Astrocyte (in vitro differentiated cells and primary cell): ENCODE results near the gene FFAR3. TPM values are rescaled to one million over a fixed set of nuclear protein-coding genes. Genes with fewer than 3 reads are reported as not detected.

Source experiments
- DNase-seq: peaks from one replicate; pipeline ENCODE4 v3.0.0-alpha.2; 2010; ENCODE audit warnings: low read depth
- FAIRE-seq: peaks from 2 replicates; lab custom pipeline; 2011; peaks lifted over from hg19 to GRCh38; lab: Jason Lieb, UNC
- H2AFZ ChIP-seq: 2 replicates; pipeline ENCODE4 v1.6.0; 2012; ENCODE audit warnings: low read depth, low read length, inconsistent platforms
- H3K27ac ChIP-seq: 2 replicates; pipeline ENCODE4 v1.5.1; 2011; ENCODE audit warnings: low read depth, low read length, inconsistent platforms
- H3K27me3 ChIP-seq: 2 replicates; pipeline ENCODE4 v1.6.0; 2011; ENCODE audit warnings: low read length, inconsistent platforms; ENCODE audit not compliant: insufficient read depth
- H3K36me3 ChIP-seq: 2 replicates; pipeline ENCODE4 v1.5.1; 2011; ENCODE audit warnings: low read length, inconsistent platforms; ENCODE audit not compliant: insufficient read depth
- H3K4me1 ChIP-seq: 2 replicates; pipeline ENCODE4 v1.5.1; 2011; ENCODE audit warnings: low read length, inconsistent platforms; ENCODE audit not compliant: insufficient read depth
- H3K4me2 ChIP-seq: 2 replicates; pipeline ENCODE4 v1.6.0; 2012; ENCODE audit warnings: low read length, inconsistent platforms
- H3K4me3 ChIP-seq: 2 replicates; pipeline ENCODE4 v1.5.1; 2011; ENCODE audit warnings: low read depth, mild to moderate bottlenecking, low read length, inconsistent platforms; ENCODE audit not compliant: insufficient read depth
- H3K79me2 ChIP-seq: 2 replicates; pipeline ENCODE4 v1.6.0; 2012; ENCODE audit warnings: mild to moderate bottlenecking, low read length, inconsistent platforms; ENCODE audit not compliant: insufficient read depth
- H3K9ac ChIP-seq: 2 replicates; pipeline ENCODE4 v1.6.0; 2012; ENCODE audit warnings: mild to moderate bottlenecking, low read length, inconsistent platforms
- H3K9me3 ChIP-seq: 2 replicates; pipeline ENCODE4 v1.5.1; 2012; ENCODE audit warnings: low read depth, mild to moderate bottlenecking, low read length, inconsistent platforms; ENCODE audit not compliant: insufficient read depth
- H4K20me1 ChIP-seq: 2 replicates; pipeline ENCODE4 v1.6.0; 2012; ENCODE audit warnings: low read length, inconsistent platforms; ENCODE audit not compliant: insufficient read depth
- H3K27ac Mint-ChIP-seq: one replicate; pipeline ENCODE4 v1.8.0; 2021; ENCODE audit warnings: mild to moderate bottlenecking, mixed read lengths; ENCODE audit not compliant: unreplicated experiment
- H3K27me3 Mint-ChIP-seq: one replicate; pipeline ENCODE4 v1.8.0; 2021; ENCODE audit warnings: low read depth, mixed read lengths; ENCODE audit not compliant: unreplicated experiment
- H3K36me3 Mint-ChIP-seq: one replicate; pipeline ENCODE4 v1.8.0; 2021; ENCODE audit warnings: low read depth, mixed read lengths; ENCODE audit not compliant: unreplicated experiment
- H3K4me1 Mint-ChIP-seq: one replicate; pipeline ENCODE4 v1.8.0; 2021; ENCODE audit warnings: low read depth, mixed read lengths; ENCODE audit not compliant: unreplicated experiment
- H3K4me3 Mint-ChIP-seq: one replicate; pipeline ENCODE4 v1.8.0; 2021; ENCODE audit warnings: mild to moderate bottlenecking, moderate library complexity, mixed read lengths; ENCODE audit not compliant: unreplicated experiment
- H3K9me3 Mint-ChIP-seq: one replicate; pipeline ENCODE4 v1.8.0; 2021; ENCODE audit warnings: mild to moderate bottlenecking, mixed read lengths; ENCODE audit not compliant: unreplicated experiment
- EZH2 ChIP-seq: IDR thresholded peaks from 2 replicates; pipeline ENCODE4 v1.6.1; 2012; ENCODE audit warnings: mild to moderate bottlenecking, low read length, inconsistent platforms; ENCODE audit not compliant: insufficient read depth
- total RNA-seq: library from RNA; stranded (reverse); gene quantifications from 2 replicates; pipeline ENCODE4 v1.2.1, GENCODE V29; 2021
- TF ChIP-seq, protein P1 (sequence below): IDR thresholded peaks from 2 replicates; pipeline ENCODE4 v1.5.1; 2011; ENCODE audit warnings: low read depth, mild to moderate bottlenecking, inconsistent platforms, low read length, moderate library complexity; ENCODE audit not compliant: insufficient read depth

FFAR3 gene
- total RNA-seq, 1 donor from 2014 or later, result not detected

DNA sequence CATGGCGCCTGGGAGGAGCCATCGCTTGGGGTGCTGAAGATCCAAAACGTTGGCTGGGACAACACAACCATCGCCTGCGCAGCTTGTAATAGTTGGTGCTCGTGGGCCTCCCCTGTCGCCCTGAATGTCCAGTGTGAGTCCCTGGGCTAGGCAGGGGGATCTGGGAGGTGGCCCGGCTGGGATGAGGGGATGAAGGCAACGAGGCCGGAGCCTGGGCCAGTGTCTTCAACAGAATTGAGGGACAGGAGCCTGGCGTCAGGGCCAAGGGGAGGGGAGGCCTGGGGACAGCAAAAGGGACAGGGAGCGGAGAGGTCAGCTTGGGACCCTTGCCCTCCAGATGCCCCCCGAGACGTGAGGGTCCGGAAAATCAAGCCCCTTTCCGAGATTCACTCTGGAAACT is 17.3 kb upstream of the FFAR3 start:
- TF ChIP-seq, protein P1, sequence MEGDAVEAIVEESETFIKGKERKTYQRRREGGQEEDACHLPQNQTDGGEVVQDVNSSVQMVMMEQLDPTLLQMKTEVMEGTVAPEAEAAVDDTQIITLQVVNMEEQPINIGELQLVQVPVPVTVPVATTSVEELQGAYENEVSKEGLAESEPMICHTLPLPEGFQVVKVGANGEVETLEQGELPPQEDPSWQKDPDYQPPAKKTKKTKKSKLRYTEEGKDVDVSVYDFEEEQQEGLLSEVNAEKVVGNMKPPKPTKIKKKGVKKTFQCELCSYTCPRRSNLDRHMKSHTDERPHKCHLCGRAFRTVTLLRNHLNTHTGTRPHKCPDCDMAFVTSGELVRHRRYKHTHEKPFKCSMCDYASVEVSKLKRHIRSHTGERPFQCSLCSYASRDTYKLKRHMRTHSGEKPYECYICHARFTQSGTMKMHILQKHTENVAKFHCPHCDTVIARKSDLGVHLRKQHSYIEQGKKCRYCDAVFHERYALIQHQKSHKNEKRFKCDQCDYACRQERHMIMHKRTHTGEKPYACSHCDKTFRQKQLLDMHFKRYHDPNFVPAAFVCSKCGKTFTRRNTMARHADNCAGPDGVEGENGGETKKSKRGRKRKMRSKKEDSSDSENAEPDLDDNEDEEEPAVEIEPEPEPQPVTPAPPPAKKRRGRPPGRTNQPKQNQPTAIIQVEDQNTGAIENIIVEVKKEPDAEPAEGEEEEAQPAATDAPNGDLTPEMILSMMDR, result no peak
- TF ChIP-seq EZH2, result no peak
- H3K4me3 Mint-ChIP-seq, result no peak overlapping the region
- no peak for FAIRE-seq
- H3K9ac ChIP-seq, result no peak overlapping the region
- no peak overlapping the region for H3K27ac ChIP-seq
- H3K36me3 Mint-ChIP-seq, result no peaks in the 10 kb centered on the region
- H3K4me3 ChIP-seq, result no peak overlapping the region
- no peaks in the 10 kb centered on the region for H3K4me1 ChIP-seq
- no peaks in the 10 kb centered on the region for H3K4me1 Mint-ChIP-seq
- no peak overlapping the region for H3K4me2 ChIP-seq
- H3K27me3 Mint-ChIP-seq, result peaks cover 52% of the 10 kb centered on the region
- H3K9me3 Mint-ChIP-seq, result no peaks in the 10 kb centered on the region
- H3K27ac Mint-ChIP-seq, result no peak overlapping the region
- no peaks in the 10 kb centered on the region for H3K27me3 ChIP-seq
- no peaks in the 10 kb centered on the region for H3K79me2 ChIP-seq
- H3K36me3 ChIP-seq, result no peaks in the 10 kb centered on the region
- H3K9me3 ChIP-seq, result no peaks in the 10 kb centered on the region
- no peak for DNase-seq
- no peak overlapping the region for H2AFZ ChIP-seq
- H4K20me1 ChIP-seq, result no peaks in the 10 kb centered on the region

DNA sequence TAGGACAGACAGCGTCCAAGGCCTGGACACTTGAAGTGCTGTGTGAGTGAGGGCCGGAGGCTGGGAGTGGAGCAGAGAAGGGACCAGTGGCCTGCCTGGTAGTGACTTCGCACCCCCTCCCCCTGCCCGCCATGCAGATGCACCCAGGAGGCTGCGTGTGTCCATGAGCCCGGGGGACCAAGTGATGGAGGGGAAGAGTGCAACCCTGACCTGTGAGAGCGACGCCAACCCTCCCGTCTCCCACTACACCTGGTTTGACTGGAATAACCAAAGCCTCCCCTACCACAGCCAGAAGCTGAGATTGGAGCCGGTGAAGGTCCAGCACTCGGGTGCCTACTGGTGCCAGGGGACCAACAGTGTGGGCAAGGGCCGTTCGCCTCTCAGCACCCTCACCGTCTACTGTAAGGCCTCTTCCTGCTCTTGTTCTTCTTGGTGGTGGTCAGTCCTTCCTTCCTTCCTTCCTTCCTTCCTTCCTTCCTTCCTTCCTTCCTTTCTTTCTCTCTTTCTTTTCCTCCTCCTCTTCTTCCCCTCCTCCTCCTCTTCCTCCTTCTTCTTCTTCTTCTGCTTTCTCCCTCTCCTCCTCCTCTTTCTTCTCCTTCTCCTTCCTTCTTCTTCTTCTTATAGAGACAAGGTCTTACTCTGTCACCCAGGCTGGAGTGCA is 16.6 kb upstream of the FFAR3 start:
- Mint-ChIP-seq H3K9me3 (no peaks in the 10 kb centered on the region), H3K27me3 (peaks cover 58% of the 10 kb centered on the region), H3K4me3 (no peak overlapping the region), H3K36me3 (no peaks in the 10 kb centered on the region), H3K4me1 (no peaks in the 10 kb centered on the region), H3K27ac (no peak overlapping the region)
- Histone ChIP-seq H3K4me1 (no peaks in the 10 kb centered on the region), H3K9me3 (no peaks in the 10 kb centered on the region), H3K36me3 (no peaks in the 10 kb centered on the region), H3K27me3 (no peaks in the 10 kb centered on the region), H3K4me3 (no peak overlapping the region), H4K20me1 (no peaks in the 10 kb centered on the region), H3K4me2 (no peak overlapping the region), H3K27ac (no peak overlapping the region), H3K79me2 (no peaks in the 10 kb centered on the region), H2AFZ (no peak overlapping the region), H3K9ac (no peak overlapping the region)
- TF ChIP-seq, protein P1, result no peak
- TF ChIP-seq EZH2, result no peak
- FAIRE-seq, result no peak
- DNase-seq, result no peak

DNA sequence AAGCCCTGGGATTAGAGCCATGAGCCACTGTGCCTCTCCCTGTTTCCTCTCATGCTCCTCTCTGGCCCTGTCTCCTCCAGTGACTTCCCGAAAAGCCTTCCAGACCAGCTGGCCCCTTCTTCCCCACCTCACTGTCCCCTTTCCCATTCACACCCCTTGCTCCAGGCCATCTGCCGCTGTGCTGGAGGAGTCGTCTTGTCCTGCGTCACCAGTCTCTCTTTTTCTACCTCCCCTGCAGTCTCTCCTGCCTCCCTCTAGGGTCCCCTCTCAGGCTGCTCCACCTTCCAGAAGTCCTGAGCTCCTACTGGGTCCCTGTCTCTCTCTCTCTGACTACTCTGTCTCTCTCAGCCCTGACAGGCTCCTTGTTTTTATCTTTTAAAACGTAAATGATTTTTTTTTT is 15.8 kb upstream of the FFAR3 start:
- Histone ChIP-seq H3K4me3 (no peak overlapping the region), H3K27me3 (no peaks in the 10 kb centered on the region), H3K79me2 (no peaks in the 10 kb centered on the region), H3K4me1 (no peaks in the 10 kb centered on the region), H3K27ac (no peak overlapping the region), H4K20me1 (no peaks in the 10 kb centered on the region), H3K9me3 (no peaks in the 10 kb centered on the region), H2AFZ (no peak overlapping the region), H3K9ac (no peak overlapping the region), H3K4me2 (no peak overlapping the region), H3K36me3 (no peaks in the 10 kb centered on the region)
- H3K27ac Mint-ChIP-seq, result no peak overlapping the region
- H3K36me3 Mint-ChIP-seq, result no peaks in the 10 kb centered on the region
- peaks cover 65% of the 10 kb centered on the region for H3K27me3 Mint-ChIP-seq
- FAIRE-seq, result no peak
- DNase-seq, result no peak
- H3K4me3 Mint-ChIP-seq, result no peak overlapping the region
- no peaks in the 10 kb centered on the region for H3K9me3 Mint-ChIP-seq
- TF ChIP-seq, protein P1, result no peak
- no peak for TF ChIP-seq EZH2
- H3K4me1 Mint-ChIP-seq, result peaks cover 3% of the 10 kb centered on the region
